SK-N-SH treated with all-trans-retinoic acid at 6 μM for 48 hours (cell line): ENCODE results near the gene FAM200B.

Experiments used
- ATAC-seq: fragments of 200-7000 bp; cut with Tn5 transposase; 3 replicates; pipeline ENCODE4 v1.9.1; 2020; ENCODE audit warnings: mild to moderate bottlenecking, moderate library complexity
- BACH2 ChIP-seq: fragments of 250-450 bp; sonication (Bioruptor Pico); IDR thresholded peaks from 2 replicates; pipeline ENCODE4 v1.9.0; 2021; ENCODE audit warnings: mild to moderate bottlenecking, borderline replicate concordance
- CSDC2 ChIP-seq: fragments of 250-450 bp; sonication (Bioruptor Pico); IDR thresholded peaks from 2 replicates; pipeline ENCODE4 v1.5.0; 2020; ENCODE audit warnings: mild to moderate bottlenecking, moderate library complexity
- ESRRG ChIP-seq: fragments of 250-450 bp; sonication (Bioruptor Pico); IDR thresholded peaks from 2 replicates; pipeline ENCODE4 v1.6.1; 2021; ENCODE audit warnings: mild to moderate bottlenecking
- GLIS3 ChIP-seq: fragments of 250-450 bp; sonication (Bioruptor Pico); IDR thresholded peaks from 2 replicates; pipeline ENCODE4 v1.5.0; 2020; ENCODE audit warnings: mild to moderate bottlenecking, moderate library complexity
- ISL1 ChIP-seq: fragments of 250-450 bp; sonication (Bioruptor Pico); IDR thresholded peaks from 2 replicates; pipeline ENCODE4 v2.1.2; 2022; ENCODE audit warnings: mild to moderate bottlenecking, moderate library complexity
- OSR1 ChIP-seq: fragments of 250-450 bp; sonication (Bioruptor Pico); IDR thresholded peaks from 2 replicates; pipeline ENCODE4 v1.8.0; 2022; ENCODE audit warnings: moderate library complexity, mild to moderate bottlenecking, inconsistent platforms
- POU6F1 ChIP-seq: fragments of 250-450 bp; sonication (Bioruptor Pico); IDR thresholded peaks from 2 replicates; pipeline ENCODE4 v1.8.0; 2021; ENCODE audit warnings: low read depth, mild to moderate bottlenecking, moderate library complexity, borderline replicate concordance
- PPARA ChIP-seq: fragments of 250-450 bp; sonication (Bioruptor Pico); IDR thresholded peaks from 2 replicates; pipeline ENCODE4 v1.5.0; 2020; ENCODE audit warnings: mild to moderate bottlenecking, borderline replicate concordance
- SNAI2 ChIP-seq: fragments of 250-450 bp; sonication (Bioruptor Pico); IDR thresholded peaks from 2 replicates; pipeline ENCODE4 v1.5.0; 2020; ENCODE audit warnings: mild to moderate bottlenecking, moderate library complexity
- TCF4 ChIP-seq: fragments of 250-450 bp; sonication (Bioruptor Pico); IDR thresholded peaks from 2 replicates; pipeline ENCODE4 v1.8.0; 2021; ENCODE audit warnings: mild to moderate bottlenecking, moderate library complexity, borderline replicate concordance
- TSHZ2 ChIP-seq: fragments of 250-450 bp; sonication (Bioruptor Pico); IDR thresholded peaks from 2 replicates; pipeline ENCODE4 v1.5.0; 2020; ENCODE audit warnings: mild to moderate bottlenecking, moderate library complexity
- ZC3H10 ChIP-seq: fragments of 250-450 bp; sonication (Bioruptor Pico); IDR thresholded peaks from 2 replicates; pipeline ENCODE4 v1.5.1; 2021; ENCODE audit warnings: mild to moderate bottlenecking, moderate library complexity
- ZFP3 ChIP-seq: fragments of 250-450 bp; sonication (Bioruptor Pico); IDR thresholded peaks from 2 replicates; pipeline ENCODE4 v1.5.0; 2020; ENCODE audit warnings: mild to moderate bottlenecking, moderate library complexity
- ZFP30 ChIP-seq: fragments of 450-650 bp; formaldehyde crosslinking; IDR thresholded peaks from 2 replicates; pipeline ENCODE4 v1.5.0; 2022; ENCODE audit warnings: mild to moderate bottlenecking, moderate library complexity
- ZNF70 ChIP-seq: fragments of 450-650 bp; formaldehyde crosslinking; IDR thresholded peaks from 2 replicates; pipeline ENCODE4 v1.5.0; 2020; ENCODE audit warnings: mild to moderate bottlenecking, moderate library complexity
- ZNF8 ChIP-seq: fragments of 450-650 bp; formaldehyde crosslinking; IDR thresholded peaks from 2 replicates; pipeline ENCODE4 v1.5.0; 2020; ENCODE audit warnings: mild to moderate bottlenecking, moderate library complexity
- TF ChIP-seq, protein P1 (sequence below): fragments of 250-450 bp; sonication (Bioruptor Pico); IDR thresholded peaks from 2 replicates; pipeline ENCODE4 v1.5.1; 2021; ENCODE audit warnings: mild to moderate bottlenecking, moderate library complexity

Gene FAM200B

GRCh38 chr4:15665753-15666365 lies 15.8 kb upstream of the FAM200B start:
- ATAC-seq = no peak
- TF ChIP-seq POU6F1 (CRISPR knock-in tag) = no peak
- TF ChIP-seq GLIS3 = no peak
- TF ChIP-seq ZNF70 = no peak
- no peak for TF ChIP-seq TCF4 (CRISPR knock-in tag)
- TF ChIP-seq ISL1 (CRISPR knock-in tag) = no peak
- TF ChIP-seq BACH2 = no peak
- TF ChIP-seq ZFP30 (CRISPR knock-in tag) = no peak
- TF ChIP-seq, protein P1, sequence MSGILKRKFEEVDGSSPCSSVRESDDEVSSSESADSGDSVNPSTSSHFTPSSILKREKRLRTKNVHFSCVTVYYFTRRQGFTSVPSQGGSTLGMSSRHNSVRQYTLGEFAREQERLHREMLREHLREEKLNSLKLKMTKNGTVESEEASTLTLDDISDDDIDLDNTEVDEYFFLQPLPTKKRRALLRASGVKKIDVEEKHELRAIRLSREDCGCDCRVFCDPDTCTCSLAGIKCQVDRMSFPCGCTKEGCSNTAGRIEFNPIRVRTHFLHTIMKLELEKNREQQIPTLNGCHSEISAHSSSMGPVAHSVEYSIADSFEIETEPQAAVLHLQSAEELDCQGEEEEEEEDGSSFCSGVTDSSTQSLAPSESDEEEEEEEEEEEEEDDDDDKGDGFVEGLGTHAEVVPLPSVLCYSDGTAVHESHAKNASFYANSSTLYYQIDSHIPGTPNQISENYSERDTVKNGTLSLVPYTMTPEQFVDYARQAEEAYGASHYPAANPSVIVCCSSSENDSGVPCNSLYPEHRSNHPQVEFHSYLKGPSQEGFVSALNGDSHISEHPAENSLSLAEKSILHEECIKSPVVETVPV = no peak
- TF ChIP-seq PPARA (CRISPR knock-in tag) = no peak
- no peak for TF ChIP-seq TSHZ2
- TF ChIP-seq ZFP3 = no peak
- TF ChIP-seq SNAI2 (CRISPR knock-in tag) = no peak
- no peak for TF ChIP-seq ESRRG (CRISPR knock-in tag)
- TF ChIP-seq, all 23 proteins: peak for 0

- TF ChIP-seq ZFP3 = no peak
- ATAC-seq = no peak
These were observed 14.6 kb upstream of the FAM200B start for GRCh38 chr4:15667006-15667405.

DNA sequence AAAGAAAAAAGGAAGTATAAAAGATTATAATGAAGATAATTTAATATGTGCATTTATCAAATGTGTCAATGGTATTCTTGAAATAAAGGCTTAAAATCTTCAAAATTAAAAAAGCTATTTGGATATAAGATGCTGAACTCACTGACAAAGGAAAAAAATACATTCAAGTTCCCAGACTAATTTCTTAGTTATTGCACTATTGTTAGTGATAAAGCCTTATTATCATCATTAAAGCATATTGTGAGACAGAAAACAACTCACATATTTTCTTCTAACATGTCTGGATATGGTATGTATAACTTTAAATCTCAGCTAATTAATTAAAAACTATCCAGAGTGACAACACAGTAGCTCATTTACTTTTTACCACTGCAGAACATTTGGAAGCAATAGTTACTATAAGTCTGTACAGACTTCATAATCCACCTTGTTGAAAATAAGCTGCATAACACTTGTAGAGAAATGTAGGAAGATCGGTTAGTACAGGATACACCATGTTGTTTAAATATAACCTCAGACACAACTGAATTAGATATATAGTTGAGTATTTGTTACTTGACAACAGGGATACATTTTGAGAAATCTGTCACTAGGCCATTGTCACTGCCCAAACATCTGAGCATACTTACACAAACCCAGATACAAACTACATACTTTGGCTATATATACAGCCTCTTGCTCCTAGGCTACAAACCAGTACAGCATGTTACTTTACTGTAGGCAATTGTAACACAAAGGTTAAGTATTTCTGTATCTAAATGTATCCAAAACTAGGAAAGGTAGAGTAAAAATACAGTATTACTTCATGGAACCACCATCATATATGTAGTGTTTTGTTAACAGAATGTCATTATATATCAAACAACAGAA lies 12.8 kb upstream of the FAM200B start:
- TF ChIP-seq BACH2 (no peak), OSR1 (CRISPR knock-in tag) (no peak), ZNF70 (no peak), ZNF8 (no peak), ZFP30 (CRISPR knock-in tag) (no peak), TSHZ2 (no peak), GLIS3 (no peak), CSDC2 (no peak), ZFP3 (no peak), PPARA (CRISPR knock-in tag) (no peak), ZC3H10 (CRISPR knock-in tag) (no peak), POU6F1 (CRISPR knock-in tag) (no peak)
- TF ChIP-seq, protein P1 = no peak
- ATAC-seq = peak; percentile 49; the same call in 2 of the 3 replicates
